ENCODE results near the gene S100A3. TPM values are rescaled to one million over a fixed set of nuclear protein-coding genes. Genes with fewer than 3 reads are reported as not detected.
"Not testable (repeated sequence)": the region's sequence is repeated elsewhere in the genome, so short reads cannot be mapped to it uniquely, and the experiment has no call there.

Gene S100A3
- polyA plus RNA-seq, 1 of the 3 experiments (the other 2 are of a cell fraction) = 11.8 TPM

GRCh38 chr1:153577138-153577537, 28.1 kb upstream of the S100A3 start:
- H3K27ac ChIP-seq (ENCODE audit: low read depth in 2 of 2, low read length in 1 of 2) = no peak overlapping the region
- H3K4me1 ChIP-seq (ENCODE audit: control insufficient read depth in 1 of 2, insufficient read depth in 2 of 2, low read depth in 1 of 2, low read length in 1 of 2) = peaks cover 0 to 23% of the 10 kb centered on the region in 2 experiments; a peak in 2 of 4 replicates
- H3K27me3 ChIP-seq (ENCODE audit: insufficient read depth) = no peaks in the 10 kb centered on the region
- ChIA-PET POLR2A (no interaction called here), CTCF (interaction anchor here (0.8 to 4.3 kb wide), 6 partner anchors 8 to 82 kb away, joined by 3 to 31 read pairs (median 5); no protein-coding TSS in a partner anchor)
- no peaks in the 10 kb centered on the region for H3K9me2 ChIP-seq
- H3K4me2 ChIP-seq = no peak overlapping the region
- no peaks in the 10 kb centered on the region; the same call in 1 of the 2 replicates for H3K79me2 ChIP-seq (ENCODE audit: insufficient read depth)
- TF ChIP-seq TEAD4 (IDR thresholded peaks at IDR 0.05; ENCODE audit: borderline replicate concordance, insufficient read depth) (no peak), GATA2 (CRISPR knock-in tag; IDR thresholded peaks at IDR 0.05) (no peak), CTCF (IDR thresholded peaks at IDR 0.05) (no peak), FOSL2 (IDR thresholded peaks at IDR 0.05; ENCODE audit: borderline replicate concordance, low read depth) (no peak), RXRA (IDR thresholded peaks at IDR 0.05; ENCODE audit: borderline replicate concordance, low read depth) (no peak), MAX (IDR thresholded peaks at IDR 0.05; ENCODE audit: low read depth) (no peak), FOXM1 (IDR thresholded peaks at IDR 0.05; ENCODE audit: low read depth) (no peak), SMC3 (IDR thresholded peaks at IDR 0.05; ENCODE audit: low read depth, low read length) (no peak), USF1 (IDR thresholded peaks at IDR 0.05; ENCODE audit: borderline replicate concordance, low read depth) (no peak), YY1 (IDR thresholded peaks at IDR 0.05; ENCODE audit: low read depth) (no peak), IRF3 (IDR thresholded peaks at IDR 0.05; ENCODE audit: low read depth, low read length) (no peak), JUND (IDR thresholded peaks at IDR 0.05) (no peak), NFIC (IDR thresholded peaks at IDR 0.05; ENCODE audit: borderline replicate concordance) (no peak), PBX3 (IDR thresholded peaks at IDR 0.05) (no peak), MEF2A (IDR thresholded peaks at IDR 0.05; ENCODE audit: borderline replicate concordance, low read depth) (no peak)
- no peak overlapping the region for H2AFZ ChIP-seq (ENCODE audit: low read depth)
- no peak for DNase-seq
- H4K20me1 ChIP-seq (ENCODE audit: insufficient read depth) = no peaks in the 10 kb centered on the region
- no peak overlapping the region for H3K9ac ChIP-seq
- H3K36me3 ChIP-seq (replicated peaks in 1 of 2; ENCODE audit: control insufficient read depth in 1 of 2, insufficient read depth in 2 of 2, low read length in 1 of 2) = no peaks in the 10 kb centered on the region
- H3K9me3 ChIP-seq = no peaks in the 10 kb centered on the region
- whole genome bisulfite sequencing (ENCODE audit: low lambda C conversion rate) = 79% methylated on average over 4 of the region's 4 CpGs
- H3F3A ChIP-seq (replicated peaks; ENCODE audit: insufficient read depth) = peaks cover 14% of the 10 kb centered on the region
- no peak overlapping the region for H3K4me3 ChIP-seq (ENCODE audit: low read depth in 2 of 2, low read length in 1 of 2)

- 86% methylated on average over 10 of the region's 10 CpGs for WGBS (ENCODE audit: low lambda C conversion rate)
- POLR2A ChIA-PET; H3K27me3 ChIP-seq (ENCODE audit: insufficient read depth); H3K9ac ChIP-seq; H3K4me3 ChIP-seq (ENCODE audit: low read depth in 2 of 2, low read length in 1 of 2); H3K9me2 ChIP-seq; DNase-seq; H3K27ac ChIP-seq (ENCODE audit: low read depth in 2 of 2, low read length in 1 of 2); H3K4me2 ChIP-seq; H4K20me1 ChIP-seq (ENCODE audit: insufficient read depth); H3K36me3 ChIP-seq (replicated peaks in 1 of 2; ENCODE audit: control insufficient read depth in 1 of 2, insufficient read depth in 2 of 2, low read length in 1 of 2); H3K9me3 ChIP-seq; H3K79me2 ChIP-seq (ENCODE audit: insufficient read depth); H2AFZ ChIP-seq (ENCODE audit: low read depth): not testable (repeated sequence)
- CTCF ChIA-PET = interaction anchor here (0.8 to 4.3 kb wide), 6 partner anchors 15 to 223 kb away, joined by 3 to 31 read pairs (median 3); no protein-coding TSS in a partner anchor
- H3K4me1 ChIP-seq (ENCODE audit: control insufficient read depth in 1 of 2, insufficient read depth in 2 of 2, low read depth in 1 of 2, low read length in 1 of 2) = peaks cover 0 to 23% of the 10 kb centered on the region in 2 experiments; a peak in 2 of 4 replicates
- peaks cover 22% of the 10 kb centered on the region for H3F3A ChIP-seq (replicated peaks; ENCODE audit: insufficient read depth)
These were observed 26.4 kb upstream of the S100A3 start for GRCh38 chr1:153575497-153575896.

- Histone ChIP-seq H3F3A (replicated peaks; ENCODE audit: insufficient read depth) (peaks cover 22% of the 10 kb centered on the region), H3K4me1 (ENCODE audit: control insufficient read depth in 1 of 2, insufficient read depth in 2 of 2, low read depth in 1 of 2, low read length in 1 of 2) (peaks cover 0 to 23% of the 10 kb centered on the region in 2 experiments; a peak in 2 of 4 replicates)
- H3K27me3 ChIP-seq (ENCODE audit: insufficient read depth); H3K4me2 ChIP-seq; H3K27ac ChIP-seq (ENCODE audit: low read depth in 2 of 2, low read length in 1 of 2); H3K36me3 ChIP-seq (replicated peaks in 1 of 2; ENCODE audit: control insufficient read depth in 1 of 2, insufficient read depth in 2 of 2, low read length in 1 of 2); H3K9me2 ChIP-seq; H3K79me2 ChIP-seq (ENCODE audit: insufficient read depth); H3K4me3 ChIP-seq (ENCODE audit: low read depth in 2 of 2, low read length in 1 of 2); H4K20me1 ChIP-seq (ENCODE audit: insufficient read depth); H3K9ac ChIP-seq; H2AFZ ChIP-seq (ENCODE audit: low read depth); DNase-seq; H3K9me3 ChIP-seq; POLR2A ChIA-PET: not testable (repeated sequence)
- WGBS (ENCODE audit: low lambda C conversion rate) = 88% methylated on average over 12 of the region's 35 CpGs
- CTCF ChIA-PET = interaction anchor here (4.3 kb wide), 1 partner anchor 64 kb away, joined by 31 read pairs; no protein-coding TSS in a partner anchor
These were observed 26.0 kb upstream of the S100A3 start for GRCh38 chr1:153575081-153575491.
